Spleen (tissue), 7 donors: ENCODE data around the gene WDR88.

Experiments
- CTCF ChIP-seq, 11 experiments: fragments of 200-600 bp in 7 of 11; fragments of 450-650 bp in 4 of 11; sonication (generic) in 4 of 11; IDR thresholded peaks in 8 of 11; conservative IDR thresholded peaks in 3 of 11; 1 replicate in 7 of 11; 2 replicates in 4 of 11; pipeline versions ENCODE4 v1.4.0 to v1.8.0; 2016 to 2021; ENCODE audit warnings: antibody characterized with exemption in 11 of 11, inconsistent platforms in 4 of 11, mild to moderate bottlenecking in 1 of 11
- POLR2A ChIP-seq, 3 donors: fragments of 450-650 bp; IDR thresholded peaks; one replicate each; pipeline ENCODE4 v1.5.1; 2017; ENCODE audit warnings: antibody characterized with exemption in 3 of 3, mild to moderate bottlenecking in 1 of 3
- POLR2AphosphoS5 ChIP-seq, 3 donors: sonication (generic); formaldehyde crosslinking; IDR thresholded peaks; one replicate each; pipeline ENCODE4 v1.5.1; 2017; ENCODE audit warnings: antibody characterized with exemption in 3 of 3
- donor health status: DM: no; HTN: no; CAD: no; lungs with moderate emphysema.
- donor health status: DM: no; HTN: no; CAD: no.
- donor health status: DM: no; HTN: no; CAD: no.

GRCh38 chr19:33201473-33201872, 69.6 kb downstream of the WDR88 start:
- TF ChIP-seq CTCF (IDR thresholded peaks at IDR 0.05 in 8 of 11, conservative IDR thresholded peaks at IDR 0.05 in 3 of 11), result no peak
- no peak for TF ChIP-seq POLR2A (IDR thresholded peaks at IDR 0.05)
- TF ChIP-seq POLR2AphosphoS5 (IDR thresholded peaks at IDR 0.05), result no peak
